ENCODE data around the gene TMEM150B. TPM values are rescaled to one million over a fixed set of nuclear protein-coding genes. Genes with fewer than 3 reads are reported as not detected.

Gene TMEM150B
- total RNA-seq, 3 donors from 2014 or later (not counting 1 experiment from before 2014, with no cell fraction given), result 0.87 to 2.1 TPM; not detected in 1

- H3K4me1 ChIP-seq (ENCODE audit: control insufficient read depth, insufficient read depth, low read length), result no peaks in the 10 kb centered on the region
- peak overlapping the region; percentile 8 for H3K27ac ChIP-seq (ENCODE audit: low read length)
- peaks cover 0 to 9% of the 10 kb centered on the region in 2 donors for H3K4me1 Mint-ChIP-seq
- peak in 2 of 3 donors; percentile 47 to 50 for ATAC-seq
- peak overlapping the region; percentile 29 to 77 for H3K27ac Mint-ChIP-seq
- H3K4me3 ChIP-seq (ENCODE audit: low read length), result no peak overlapping the region
- H3K36me3 ChIP-seq (ENCODE audit: control insufficient read depth, insufficient read depth, low read length), result no peaks in the 10 kb centered on the region
- H3K27me3 ChIP-seq (ENCODE audit: control insufficient read depth, insufficient read depth, low read length), result no peaks in the 10 kb centered on the region
- no peaks in the 10 kb centered on the region for H3K9me3 ChIP-seq (ENCODE audit: control insufficient read depth, insufficient read depth, low read length)
- H3K9me3 Mint-ChIP-seq, result peaks cover 5% of the 10 kb centered on the region in 2 donors
- H3K36me3 Mint-ChIP-seq, result no peaks in the 10 kb centered on the region
- no peak for DNase-seq
- intact Hi-C loops (cut with micrococcal nuclease), result no loop called here
- H3K4me3 Mint-ChIP-seq, result no peak overlapping the region
- TF ChIP-seq, protein P1, sequence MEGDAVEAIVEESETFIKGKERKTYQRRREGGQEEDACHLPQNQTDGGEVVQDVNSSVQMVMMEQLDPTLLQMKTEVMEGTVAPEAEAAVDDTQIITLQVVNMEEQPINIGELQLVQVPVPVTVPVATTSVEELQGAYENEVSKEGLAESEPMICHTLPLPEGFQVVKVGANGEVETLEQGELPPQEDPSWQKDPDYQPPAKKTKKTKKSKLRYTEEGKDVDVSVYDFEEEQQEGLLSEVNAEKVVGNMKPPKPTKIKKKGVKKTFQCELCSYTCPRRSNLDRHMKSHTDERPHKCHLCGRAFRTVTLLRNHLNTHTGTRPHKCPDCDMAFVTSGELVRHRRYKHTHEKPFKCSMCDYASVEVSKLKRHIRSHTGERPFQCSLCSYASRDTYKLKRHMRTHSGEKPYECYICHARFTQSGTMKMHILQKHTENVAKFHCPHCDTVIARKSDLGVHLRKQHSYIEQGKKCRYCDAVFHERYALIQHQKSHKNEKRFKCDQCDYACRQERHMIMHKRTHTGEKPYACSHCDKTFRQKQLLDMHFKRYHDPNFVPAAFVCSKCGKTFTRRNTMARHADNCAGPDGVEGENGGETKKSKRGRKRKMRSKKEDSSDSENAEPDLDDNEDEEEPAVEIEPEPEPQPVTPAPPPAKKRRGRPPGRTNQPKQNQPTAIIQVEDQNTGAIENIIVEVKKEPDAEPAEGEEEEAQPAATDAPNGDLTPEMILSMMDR (IDR thresholded peaks at IDR 0.05), result no peak
- no peaks in the 10 kb centered on the region for H3K27me3 Mint-ChIP-seq (ENCODE audit: low read depth in 2 of 2)
- WGBS (ENCODE audit: insufficient coverage), result 97% methylated on average over 12 of the region's 12 CpGs
Measured at GRCh38 chr19:55265723-55266386, 59.3 kb downstream of the TMEM150B start.

DNA sequence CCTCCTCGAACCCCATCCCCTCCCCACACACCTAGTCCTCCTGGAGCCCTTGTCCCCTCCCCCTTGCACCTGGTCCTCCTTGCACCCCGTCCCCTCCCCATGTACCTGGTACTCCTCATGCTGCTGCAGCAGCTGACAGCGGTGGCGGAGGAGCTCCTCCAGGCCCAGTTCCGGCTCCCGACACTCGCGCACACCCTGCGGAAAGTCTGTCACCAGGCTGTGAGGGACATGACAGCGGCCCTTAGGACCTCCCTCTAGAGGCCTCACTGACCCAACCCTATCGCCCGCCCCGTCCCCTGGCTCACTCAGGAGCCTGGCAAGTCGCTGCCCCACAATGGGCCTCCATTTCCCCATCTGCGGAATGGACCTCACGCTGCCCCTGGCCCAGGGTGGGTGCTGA is 60.0 kb downstream of the TMEM150B start:
- WGBS (ENCODE audit: insufficient coverage), result 97% methylated on average over 16 of the region's 16 CpGs
- DNase-seq, result no peak
- H3K27me3 Mint-ChIP-seq (ENCODE audit: low read depth in 2 of 2), result no peaks in the 10 kb centered on the region

GRCh38 chr19:55264531-55264930 is 60.6 kb downstream of the TMEM150B start:
- Histone ChIP-seq H3K27me3 (ENCODE audit: control insufficient read depth, insufficient read depth, low read length) (no peaks in the 10 kb centered on the region), H3K9me3 (ENCODE audit: control insufficient read depth, insufficient read depth, low read length) (no peaks in the 10 kb centered on the region), H3K4me1 (ENCODE audit: control insufficient read depth, insufficient read depth, low read length) (peaks cover 8% of the 10 kb centered on the region), H3K36me3 (ENCODE audit: control insufficient read depth, insufficient read depth, low read length) (no peaks in the 10 kb centered on the region), H3K27ac (ENCODE audit: low read length) (no peak overlapping the region), H3K4me3 (ENCODE audit: low read length) (no peak overlapping the region)
- WGBS (ENCODE audit: insufficient coverage), result 98% methylated on average over 5 of the region's 5 CpGs
- H3K4me1 Mint-ChIP-seq, result peaks cover 3 to 11% of the 10 kb centered on the region in 2 donors
- H3K4me3 Mint-ChIP-seq, result no peak overlapping the region
- no peak for DNase-seq
- no peaks in the 10 kb centered on the region for H3K27me3 Mint-ChIP-seq (ENCODE audit: low read depth in 2 of 2)
- H3K9me3 Mint-ChIP-seq, result peaks cover 5% of the 10 kb centered on the region in 2 donors
- H3K27ac Mint-ChIP-seq, result no peak overlapping the region
- intact Hi-C loops (cut with micrococcal nuclease), result no loop called here
- no peak for ATAC-seq
- TF ChIP-seq, protein P1 (IDR thresholded peaks at IDR 0.05), result no peak
- H3K36me3 Mint-ChIP-seq, result no peaks in the 10 kb centered on the region

More for the DNA sequence above, 60.0 kb downstream of the TMEM150B start:
- Histone ChIP-seq H3K36me3 (ENCODE audit: control insufficient read depth, insufficient read depth, low read length) (no peaks in the 10 kb centered on the region), H3K4me3 (ENCODE audit: low read length) (no peak overlapping the region), H3K27ac (ENCODE audit: low read length) (no peak overlapping the region), H3K9me3 (ENCODE audit: control insufficient read depth, insufficient read depth, low read length) (no peaks in the 10 kb centered on the region), H3K27me3 (ENCODE audit: control insufficient read depth, insufficient read depth, low read length) (no peaks in the 10 kb centered on the region), H3K4me1 (ENCODE audit: control insufficient read depth, insufficient read depth, low read length) (peaks cover 1% of the 10 kb centered on the region)
- intact Hi-C loops (cut with micrococcal nuclease), result no loop called here
- H3K4me1 Mint-ChIP-seq, result peaks cover 0 to 9% of the 10 kb centered on the region in 2 donors
- peaks cover 5% of the 10 kb centered on the region in 2 donors for H3K9me3 Mint-ChIP-seq
- no peak overlapping the region for H3K27ac Mint-ChIP-seq
- no peak overlapping the region for H3K4me3 Mint-ChIP-seq
- ATAC-seq, result no peak
- no peaks in the 10 kb centered on the region for H3K36me3 Mint-ChIP-seq
- TF ChIP-seq, protein P1 (IDR thresholded peaks at IDR 0.05), result no peak

Other genes starting within 250 kb of the TMEM150B start
- 10 to 100 TPM in 1 of 3 donors, 1 to 10 TPM in 2; 8.8 to 15.7 (median 10.0) TPM for gene EPS8L1, start 249.5 kb downstream of the TMEM150B start, total RNA-seq
- gene PPP1R12C, start 207.7 kb downstream of the TMEM150B start, total RNA-seq, result 100 to 1,000 TPM; 162 to 178 (median 174) TPM
- under 1 TPM in 1 of 3 donors, not detected in 2; 0.94 TPM for gene TNNT1, start 176.1 kb downstream of the TMEM150B start, total RNA-seq
- under 1 TPM in 1 of 3 donors, not detected in 2; 0.94 TPM for gene TNNI3, start 167.6 kb downstream of the TMEM150B start, total RNA-seq
- not detected for gene DNAAF3, start 158.7 kb downstream of the TMEM150B start, total RNA-seq
- gene SYT5, start 145.1 kb downstream of the TMEM150B start, total RNA-seq, result 1 to 10 TPM; 4.9 to 6.1 (median 5.3) TPM
- under 1 TPM in 1 of 3 donors, not detected in 2; 0.45 TPM for gene PTPRH, start 115.8 kb downstream of the TMEM150B start, total RNA-seq
- 10 to 100 TPM; 12.6 to 14.7 (median 14.6) TPM for gene TMEM86B, start 96.6 kb downstream of the TMEM150B start, total RNA-seq
- 100 to 1,000 TPM; 252 to 275 (median 260) TPM for gene PPP6R1, start 66.3 kb downstream of the TMEM150B start, total RNA-seq
- gene HSPBP1, start 45.2 kb downstream of the TMEM150B start, total RNA-seq, result 10 to 100 TPM; 17.1 to 19.5 (median 18.5) TPM
- gene BRSK1, start 41.3 kb downstream of the TMEM150B start, total RNA-seq, result 1 to 10 TPM; 6.0 to 9.8 (median 6.5) TPM
- 100 to 1,000 TPM in 1 of 3 donors, 10 to 100 TPM in 2; 44.5 to 147 (median 46.8) TPM for gene KMT5C, start 14.5 kb upstream of the TMEM150B start, total RNA-seq
- 1 to 10 TPM in 1 of 3 donors, under 1 TPM in 1, not detected in 1; 0.26 to 6.5 TPM for gene COX6B2, start 29.4 kb upstream of the TMEM150B start, total RNA-seq
- gene GARIN5B, start 37.9 kb upstream of the TMEM150B start, total RNA-seq, result not detected
- under 1 TPM; 0.14 to 0.35 (median 0.27) TPM for gene IL11, start 45.1 kb upstream of the TMEM150B start, total RNA-seq
- not detected for gene TMEM190, start 51.5 kb upstream of the TMEM150B start, total RNA-seq
- gene TMEM238, start 59.0 kb upstream of the TMEM150B start, total RNA-seq, result 1 to 10 TPM; 2.9 to 5.1 (median 4.0) TPM
- gene RPL28, start 60.6 kb upstream of the TMEM150B start, total RNA-seq, result 1,000 to 10,000 TPM; 1,373 to 1,704 (median 1,679) TPM
- 100 to 1,000 TPM in 1 of 3 donors, 10 to 100 TPM in 2; 60.2 to 107 (median 63.9) TPM for gene UBE2S, start 82.4 kb upstream of the TMEM150B start, total RNA-seq
- gene SHISA7, start 118.0 kb upstream of the TMEM150B start, total RNA-seq, result not detected
- 10 to 100 TPM in 1 of 3 donors, 1 to 10 TPM in 2; 7.2 to 12.4 (median 9.5) TPM for gene ISOC2, start 136.3 kb upstream of the TMEM150B start, total RNA-seq
- not detected for gene C19orf85, start 139.4 kb upstream of the TMEM150B start, total RNA-seq
- gene ZNF628, start 151.3 kb upstream of the TMEM150B start, total RNA-seq, result 10 to 100 TPM; 20.8 to 28.7 (median 24.1) TPM
- 10 to 100 TPM in 1 of 3 donors, 1 to 10 TPM in 2; 8.7 to 12.5 (median 8.8) TPM for gene NAT14, start 159.8 kb upstream of the TMEM150B start, total RNA-seq
- gene SSC5D, start 163.1 kb upstream of the TMEM150B start, total RNA-seq, result under 1 TPM; 0.11 to 0.68 (median 0.58) TPM
- gene SBK2, start 211.8 kb upstream of the TMEM150B start, total RNA-seq, result not detected
- not detected for gene SBK3, start 220.2 kb upstream of the TMEM150B start, total RNA-seq

All from natural killer cell (primary cell).